Measurements from ENCODE around the gene SASH1. TPM values are rescaled to one million over a fixed set of nuclear protein-coding genes. Genes with fewer than 3 reads are reported as not detected.

SASH1 gene
- total RNA-seq, 2 experiments from 2014 or later = 0.44 to 1.2 TPM

- Mint-ChIP-seq H3K4me1 (ENCODE audit: low read depth) (no peaks in the 10 kb centered on the region), H3K27ac (no peak overlapping the region), H3K9me3 (no peaks in the 10 kb centered on the region), H3K27me3 (no peaks in the 10 kb centered on the region), H3K4me3 (no peak overlapping the region), H3K36me3 (no peaks in the 10 kb centered on the region)
- ChIA-PET CTCF (no interaction called here), POLR2A (no interaction called here)
- intact Hi-C loops (cut with micrococcal nuclease) = no loop called here
- no peak for DNase-seq
Observed at GRCh38 chr6:148313488-148313887, 29.1 kb upstream of the SASH1 start.

DNA sequence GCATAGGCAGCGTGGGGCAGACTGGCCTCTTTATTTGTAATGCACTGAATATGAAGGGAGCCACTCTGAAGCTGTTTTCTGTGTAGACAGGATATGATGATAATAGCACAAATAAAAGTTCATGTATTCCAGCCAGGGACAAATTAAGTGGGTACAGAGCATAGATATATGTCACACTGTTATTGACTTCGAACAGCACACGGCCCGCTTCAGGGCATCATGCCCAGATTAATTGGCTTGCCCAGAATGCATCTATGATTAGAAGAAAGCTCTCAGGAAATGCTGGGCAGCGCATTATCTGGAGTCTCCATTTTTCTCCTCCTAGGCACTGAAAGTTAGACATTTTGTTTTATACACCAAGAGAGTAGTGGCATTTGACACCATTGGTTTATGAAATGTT, 26.3 kb upstream of the SASH1 start:
- intact Hi-C loops (cut with micrococcal nuclease) = no loop called here
- H3K4me3 Mint-ChIP-seq = no peak overlapping the region
- no peaks in the 10 kb centered on the region for H3K27me3 Mint-ChIP-seq
- no peaks in the 10 kb centered on the region for H3K9me3 Mint-ChIP-seq
- no peaks in the 10 kb centered on the region for H3K4me1 Mint-ChIP-seq (ENCODE audit: low read depth)
- CTCF ChIA-PET = interaction anchor here (1.0 kb wide), 1 partner anchor 151 kb away, joined by 3 read pairs; no protein-coding TSS in a partner anchor
- no peaks in the 10 kb centered on the region for H3K36me3 Mint-ChIP-seq
- POLR2A ChIA-PET = interaction anchor here (0.6 kb wide), 1 partner anchor 30 kb away, joined by 5 read pairs; no protein-coding TSS in a partner anchor
- no peak overlapping the region for H3K27ac Mint-ChIP-seq
- no peak for DNase-seq

DNA sequence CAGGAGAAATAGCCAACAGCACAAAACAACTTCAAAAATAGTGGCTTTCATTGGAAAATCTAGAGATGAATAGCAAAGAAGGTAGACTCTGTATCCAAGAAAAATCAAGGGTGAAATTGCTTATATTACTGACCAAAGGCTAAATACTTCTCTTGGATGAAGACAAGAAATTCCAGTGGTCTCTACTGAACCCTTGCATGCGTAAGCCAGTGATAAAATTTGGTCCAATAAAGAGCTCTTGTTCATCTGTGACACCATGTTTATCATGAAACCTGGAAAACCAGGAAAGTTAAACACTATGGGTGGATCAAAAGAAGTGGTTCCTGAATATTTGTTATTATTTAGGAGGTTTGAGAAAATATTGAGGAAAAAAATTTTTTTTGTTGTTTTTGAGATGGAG, 25.6 kb upstream of the SASH1 start:
- Mint-ChIP-seq H3K27me3 (no peaks in the 10 kb centered on the region), H3K4me1 (ENCODE audit: low read depth) (no peaks in the 10 kb centered on the region), H3K9me3 (no peaks in the 10 kb centered on the region), H3K4me3 (no peak overlapping the region), H3K36me3 (no peaks in the 10 kb centered on the region), H3K27ac (no peak overlapping the region)
- ChIA-PET CTCF (interaction anchor here (1.0 kb wide), 1 partner anchor 151 kb away, joined by 3 read pairs; no protein-coding TSS in a partner anchor), POLR2A (interaction anchor here (0.6 kb wide), 1 partner anchor 31 kb away, joined by 5 read pairs; no protein-coding TSS in a partner anchor)
- intact Hi-C loops (cut with micrococcal nuclease) = no loop called here
- no peak for DNase-seq

DNA sequence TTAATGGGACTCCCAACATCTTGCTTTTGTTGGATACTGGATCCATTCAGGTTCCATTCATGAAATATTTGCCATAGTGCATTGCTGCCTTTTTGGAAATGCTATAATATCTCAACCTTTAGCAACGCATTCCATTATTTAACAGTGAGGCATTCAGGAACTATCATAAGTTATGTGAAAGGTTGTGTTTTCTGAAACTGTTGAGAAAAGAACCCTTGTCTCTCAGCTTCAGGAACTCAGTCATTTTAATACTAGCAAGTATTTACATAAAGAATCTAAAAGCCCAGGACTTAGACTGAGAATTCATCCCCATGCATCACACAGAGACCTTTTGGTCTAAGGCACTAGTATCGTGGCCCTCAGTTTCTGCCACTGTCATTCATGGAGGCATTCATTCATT, 24.9 kb upstream of the SASH1 start:
- Mint-ChIP-seq H3K36me3 (no peaks in the 10 kb centered on the region), H3K9me3 (no peaks in the 10 kb centered on the region), H3K27me3 (no peaks in the 10 kb centered on the region), H3K4me1 (ENCODE audit: low read depth) (no peaks in the 10 kb centered on the region), H3K27ac (no peak overlapping the region), H3K4me3 (no peak overlapping the region)
- ChIA-PET POLR2A (interaction anchor here (0.6 kb wide), 1 partner anchor 13 kb away, joined by 4 read pairs; no protein-coding TSS in a partner anchor), CTCF (no interaction called here)
- DNase-seq = no peak
- intact Hi-C loops (cut with micrococcal nuclease) = no loop called here

DNA sequence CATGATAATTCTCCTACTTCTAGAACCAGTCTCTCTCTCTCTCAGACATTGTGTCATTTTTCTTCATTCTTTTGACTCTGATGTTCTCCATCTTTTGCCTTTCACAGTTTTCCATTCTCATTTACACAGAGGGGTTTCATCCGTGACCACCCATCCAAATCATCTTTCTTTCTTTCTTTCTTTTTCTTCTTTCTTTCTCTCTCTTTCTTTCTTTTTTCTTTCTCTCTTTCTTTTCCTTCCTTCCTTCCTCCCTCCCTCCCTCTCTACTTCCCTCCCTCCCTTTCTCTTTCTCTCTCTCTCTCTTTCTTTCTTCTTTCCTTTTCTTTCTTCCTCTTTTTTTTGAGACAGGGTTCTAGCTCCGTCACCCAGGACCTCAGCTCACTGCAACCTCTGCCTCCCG, 19.9 kb upstream of the SASH1 start:
- no peak overlapping the region for H3K4me3 Mint-ChIP-seq
- CTCF ChIA-PET = no interaction called here
- POLR2A ChIA-PET = no interaction called here

DNA sequence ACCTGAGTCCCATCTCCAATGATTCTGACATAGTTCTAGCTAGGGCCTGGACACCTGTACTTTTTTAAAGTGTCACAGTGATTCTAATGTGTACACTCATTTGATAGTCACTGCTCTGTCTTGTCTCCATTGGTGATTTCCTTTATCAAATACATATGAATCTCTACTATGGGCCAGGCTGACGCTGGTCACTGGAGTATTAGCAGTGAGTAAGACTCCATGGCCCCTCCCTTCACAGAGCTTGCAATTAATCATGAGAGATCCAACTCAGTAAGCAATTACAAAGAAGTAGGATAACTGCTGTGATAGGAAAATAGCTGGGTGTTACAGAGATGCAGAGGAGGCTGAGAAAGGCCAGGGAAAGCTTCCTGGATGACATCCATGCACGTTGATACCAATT, 19.3 kb upstream of the SASH1 start:
- Mint-ChIP-seq H3K27me3 (peaks cover 9% of the 10 kb centered on the region), H3K36me3 (no peaks in the 10 kb centered on the region), H3K4me3 (no peak overlapping the region), H3K27ac (no peak overlapping the region), H3K9me3 (no peaks in the 10 kb centered on the region), H3K4me1 (ENCODE audit: low read depth) (no peaks in the 10 kb centered on the region)
- intact Hi-C loops (cut with micrococcal nuclease) = no loop called here
- POLR2A ChIA-PET = no interaction called here
- CTCF ChIA-PET = no interaction called here
- DNase-seq = no peak

More for the DNA sequence above, 19.9 kb upstream of the SASH1 start:
- H3K4me1 Mint-ChIP-seq (ENCODE audit: low read depth) = no peaks in the 10 kb centered on the region
- intact Hi-C loops (cut with micrococcal nuclease) = no loop called here
- peaks cover 9% of the 10 kb centered on the region for H3K27me3 Mint-ChIP-seq
- no peaks in the 10 kb centered on the region for H3K9me3 Mint-ChIP-seq
- no peaks in the 10 kb centered on the region for H3K36me3 Mint-ChIP-seq
- no peak for DNase-seq
- no peak overlapping the region for H3K27ac Mint-ChIP-seq

GRCh38 chr6:148324297-148324985, 18.2 kb upstream of the SASH1 start:
- DNase-seq = no peak
- peaks cover 10% of the 10 kb centered on the region for H3K27me3 Mint-ChIP-seq
- no peak overlapping the region for H3K27ac Mint-ChIP-seq
- H3K9me3 Mint-ChIP-seq = no peaks in the 10 kb centered on the region
- H3K4me1 Mint-ChIP-seq (ENCODE audit: low read depth) = no peaks in the 10 kb centered on the region
- ChIA-PET CTCF (no interaction called here), POLR2A (interaction anchor here (0.6 kb wide), 1 partner anchor 155 kb away, joined by 4 read pairs; no protein-coding TSS in a partner anchor)
- intact Hi-C loops (cut with micrococcal nuclease) = no loop called here
- no peaks in the 10 kb centered on the region for H3K36me3 Mint-ChIP-seq
- H3K4me3 Mint-ChIP-seq = no peak overlapping the region

- H3K4me1 Mint-ChIP-seq (ENCODE audit: low read depth) = no peaks in the 10 kb centered on the region
- no peak overlapping the region for H3K27ac Mint-ChIP-seq
- intact Hi-C loops (cut with micrococcal nuclease) = no loop called here
- H3K4me3 Mint-ChIP-seq = no peak overlapping the region
- POLR2A ChIA-PET = interaction anchor here (0.6 kb wide), 1 partner anchor 154 kb away, joined by 4 read pairs; no protein-coding TSS in a partner anchor
- CTCF ChIA-PET = no interaction called here
- peaks cover 11% of the 10 kb centered on the region for H3K27me3 Mint-ChIP-seq
- DNase-seq = no peak
- H3K36me3 Mint-ChIP-seq = no peaks in the 10 kb centered on the region
- H3K9me3 Mint-ChIP-seq = no peaks in the 10 kb centered on the region
Observed at GRCh38 chr6:148325316-148326068, 17.1 kb upstream of the SASH1 start.

DNA sequence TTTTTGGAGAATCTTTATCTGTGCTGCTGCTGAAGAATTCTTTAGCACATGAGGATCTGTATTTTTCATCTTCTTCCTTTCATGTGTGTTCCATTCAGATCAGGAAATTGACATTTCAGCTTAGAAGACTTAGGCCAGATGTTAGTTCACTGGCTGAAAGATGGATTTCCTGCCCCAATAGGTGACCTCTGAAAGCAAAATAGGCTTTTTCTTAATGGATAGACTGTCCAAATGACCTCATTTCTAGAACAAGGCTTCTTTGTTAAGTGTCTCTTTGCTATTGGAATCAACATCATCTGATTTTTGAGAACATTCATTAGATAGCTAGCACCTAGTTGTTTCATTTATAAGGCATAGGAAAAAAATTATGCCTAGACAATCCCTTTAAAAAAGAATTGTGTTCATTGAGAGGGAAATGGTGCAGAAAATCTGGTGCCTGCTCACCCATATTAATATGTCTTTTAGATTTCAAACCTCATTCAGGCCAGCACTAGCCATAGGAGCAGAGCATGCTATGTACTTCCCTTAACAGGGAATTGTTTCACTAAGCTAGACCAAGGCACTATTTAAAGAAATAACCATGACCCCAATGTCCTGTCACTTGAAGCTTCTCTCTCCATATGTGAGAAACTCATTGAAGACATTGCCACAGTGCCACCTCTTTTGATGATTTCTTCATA, 13.6 kb upstream of the SASH1 start:
- ChIA-PET CTCF (no interaction called here), POLR2A (interaction anchor here (0.6 kb wide), 1 partner anchor 90 kb away, joined by 7 read pairs; no protein-coding TSS in a partner anchor)
- no peaks in the 10 kb centered on the region for H3K9me3 Mint-ChIP-seq
- intact Hi-C loops (cut with micrococcal nuclease) = no loop called here
- H3K27ac Mint-ChIP-seq = no peak overlapping the region
- DNase-seq = no peak
- no peak overlapping the region for H3K4me3 Mint-ChIP-seq
- no peaks in the 10 kb centered on the region for H3K36me3 Mint-ChIP-seq
- H3K27me3 Mint-ChIP-seq = peaks cover 16% of the 10 kb centered on the region
- H3K4me1 Mint-ChIP-seq (ENCODE audit: low read depth) = no peaks in the 10 kb centered on the region

- Mint-ChIP-seq H3K4me3 (no peak overlapping the region), H3K9me3 (no peaks in the 10 kb centered on the region), H3K27ac (no peak overlapping the region), H3K27me3 (peaks cover 14% of the 10 kb centered on the region), H3K4me1 (ENCODE audit: low read depth) (no peaks in the 10 kb centered on the region), H3K36me3 (no peaks in the 10 kb centered on the region)
- no peak for DNase-seq
- intact Hi-C loops (cut with micrococcal nuclease) = no loop called here
- CTCF ChIA-PET = no interaction called here
- POLR2A ChIA-PET = no interaction called here
Observed at GRCh38 chr6:148329596-148330381, 12.8 kb upstream of the SASH1 start.

GRCh38 chr6:148332088-148332487, 10.6 kb upstream of the SASH1 start:
- Mint-ChIP-seq H3K27me3 (peaks cover 7% of the 10 kb centered on the region), H3K27ac (no peak overlapping the region), H3K36me3 (no peaks in the 10 kb centered on the region), H3K4me1 (ENCODE audit: low read depth) (no peaks in the 10 kb centered on the region), H3K4me3 (no peak overlapping the region), H3K9me3 (no peaks in the 10 kb centered on the region)
- intact Hi-C loops (cut with micrococcal nuclease) = no loop called here
- CTCF ChIA-PET = no interaction called here
- DNase-seq = no peak
- POLR2A ChIA-PET = no interaction called here

- Mint-ChIP-seq H3K4me3 (no peak overlapping the region), H3K9me3 (no peaks in the 10 kb centered on the region), H3K36me3 (no peaks in the 10 kb centered on the region), H3K27ac (no peak overlapping the region), H3K4me1 (ENCODE audit: low read depth) (peaks cover under 1% of the 10 kb centered on the region), H3K27me3 (peaks cover 5% of the 10 kb centered on the region)
- DNase-seq = no peak
- intact Hi-C loops (cut with micrococcal nuclease) = no loop called here
- ChIA-PET POLR2A (no interaction called here), CTCF (no interaction called here)
Observed at GRCh38 chr6:148336901-148337300, 5.7 kb upstream of the SASH1 start.

Data from activated CD4-positive, alpha-beta memory T cell treated with anti-CD3 and anti-CD28 coated beads for 36 hours (primary cell).